Stimulated activated CD8-positive, alpha-beta memory T cell treated with anti-CD3 and anti-CD28 coated beads, Interleukin-4, amount 100 ng/mL, for 1 hour (primary cell): Measurements from ENCODE around the gene ZNF439.
"Not testable (repeated sequence)": the region's sequence is repeated elsewhere in the genome, so short reads cannot be mapped to it uniquely, and the experiment has no call there.

ENCODE experiments used
- DNase-seq, 2 donors: peaks; one replicate each; pipeline ENCODE4 v3.0.0-alpha.2; 2020; ENCODE audit warnings: low read depth in 2 of 2, low spot score in 1 of 2

The ZNF439 gene

DNA sequence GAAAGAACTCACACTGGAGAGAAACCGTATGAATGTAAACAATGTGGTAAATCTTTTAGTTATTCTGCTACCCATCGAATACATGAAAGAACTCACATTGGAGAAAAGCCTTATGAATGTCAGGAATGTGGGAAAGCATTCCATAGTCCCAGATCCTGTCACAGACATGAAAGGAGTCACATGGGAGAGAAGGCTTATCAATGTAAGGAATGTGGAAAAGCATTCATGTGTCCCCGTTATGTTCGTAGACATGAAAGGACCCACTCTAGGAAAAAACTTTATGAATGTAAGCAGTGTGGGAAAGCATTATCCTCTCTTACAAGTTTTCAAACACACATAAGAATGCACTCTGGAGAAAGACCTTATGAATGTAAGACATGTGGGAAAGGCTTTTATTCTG lies 19.2 kb downstream of the ZNF439 start:
- DNase-seq = not testable (repeated sequence)

DNA sequence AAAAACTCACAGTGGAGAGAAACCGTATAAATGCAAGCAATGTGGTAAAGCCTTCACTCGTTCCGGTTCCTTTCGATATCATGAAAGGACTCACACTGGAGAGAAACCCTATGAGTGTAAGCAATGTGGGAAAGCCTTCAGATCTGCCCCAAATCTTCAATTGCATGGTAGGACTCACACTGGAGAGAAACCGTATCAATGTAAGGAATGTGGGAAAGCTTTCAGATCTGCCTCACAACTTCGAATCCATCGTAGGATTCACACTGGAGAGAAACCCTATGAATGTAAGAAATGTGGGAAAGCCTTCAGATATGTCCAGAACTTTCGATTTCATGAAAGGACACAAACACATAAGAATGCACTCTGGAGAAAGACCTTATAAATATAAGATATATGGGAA lies 19.7 kb downstream of the ZNF439 start:
- no peak for DNase-seq

DNA sequence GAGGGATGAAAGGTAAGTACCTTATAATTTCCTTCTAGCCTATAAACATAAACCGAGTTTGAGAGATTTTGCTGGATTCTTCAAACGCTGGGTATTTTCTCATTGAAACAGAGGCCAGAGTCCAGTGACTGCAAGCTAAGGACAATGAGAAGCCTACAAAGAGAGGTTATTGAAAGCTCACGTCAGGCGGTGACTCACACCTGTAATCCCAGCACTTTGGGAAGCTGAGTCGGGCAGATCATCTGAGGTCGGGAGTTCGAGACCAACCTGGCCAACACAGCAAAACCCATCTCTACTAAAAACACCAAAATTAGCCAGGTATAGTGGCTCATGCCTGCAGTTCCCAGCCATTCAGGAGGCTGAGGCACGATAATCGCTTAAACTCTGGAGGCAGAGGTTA lies 24.1 kb downstream of the ZNF439 start:
- no peak for DNase-seq

DNA sequence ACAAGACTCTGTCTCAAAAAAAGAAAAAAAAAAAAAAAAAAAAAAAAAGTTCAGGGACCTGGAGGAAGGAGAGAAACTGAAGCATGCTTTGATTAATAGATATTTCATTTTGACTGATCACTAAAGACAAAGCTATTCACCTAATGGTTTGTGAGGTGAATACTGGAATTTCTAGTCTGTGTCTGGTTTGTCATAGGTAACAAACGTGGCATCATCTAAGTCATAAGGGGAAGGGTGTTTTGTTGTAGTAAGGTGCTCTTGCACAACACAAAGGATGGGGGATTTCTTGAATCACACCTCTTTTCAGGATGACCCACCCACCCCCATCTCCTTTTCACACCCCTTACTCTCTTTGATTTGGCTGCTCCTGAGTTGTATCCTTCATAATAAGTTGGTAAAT lies 25.2 kb downstream of the ZNF439 start:
- DNase-seq = no peak

- not testable (repeated sequence) for DNase-seq
Observed at GRCh38 chr19:11879687-11880266, 31.3 kb downstream of the ZNF439 start.

DNA sequence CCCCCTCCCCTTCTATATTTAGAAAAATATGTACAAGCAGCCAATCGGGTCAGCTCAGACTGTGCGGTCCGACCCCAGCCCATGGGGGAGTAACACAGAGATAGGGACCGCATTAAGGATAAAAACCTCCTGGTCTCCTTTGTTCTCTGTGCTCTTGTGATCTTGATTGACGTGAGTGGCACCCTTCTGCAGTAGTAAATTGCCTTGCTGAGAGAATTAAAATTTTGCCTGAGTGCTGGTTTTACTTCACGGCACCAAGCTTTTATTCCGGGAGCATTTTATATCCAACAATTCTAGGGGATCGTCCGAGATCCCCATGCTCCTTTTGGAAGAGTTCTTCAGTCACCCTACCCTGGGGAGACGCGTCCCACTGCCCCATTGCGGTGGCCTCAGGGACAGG lies 32.1 kb downstream of the ZNF439 start:
- no peak for DNase-seq

DNA sequence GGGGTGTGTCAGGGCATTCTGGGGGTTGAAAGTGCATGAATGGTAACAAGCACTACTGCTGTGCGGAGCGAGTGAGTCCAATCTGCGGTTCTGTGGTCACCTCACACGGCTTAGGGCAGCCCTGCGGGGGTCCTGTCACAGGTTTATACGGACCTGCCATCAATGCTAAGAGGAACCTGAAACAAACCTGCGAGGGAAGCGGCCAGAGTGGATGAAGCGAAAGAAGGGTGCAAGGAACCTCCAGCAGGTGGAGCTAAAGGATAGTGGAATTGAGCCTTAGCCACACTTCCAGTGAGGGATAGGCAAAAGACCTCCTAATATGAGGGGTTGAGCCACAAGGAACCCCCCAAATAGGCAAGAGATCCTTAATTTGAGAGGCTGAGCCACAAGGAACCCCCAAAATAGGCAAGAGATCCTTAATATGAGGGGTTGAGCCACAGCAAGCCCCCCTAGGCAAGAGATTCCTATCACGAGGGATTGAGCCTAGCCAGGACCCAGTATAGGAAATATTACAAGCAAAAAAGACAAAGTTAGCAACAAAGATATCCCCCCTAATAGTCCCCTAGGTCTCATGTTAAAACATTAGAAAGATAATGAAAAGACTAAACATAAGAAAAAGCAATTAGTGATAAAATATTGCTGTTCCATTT lies 32.8 kb downstream of the ZNF439 start:
- DNase-seq = peak; percentile 24 to 33

DNA sequence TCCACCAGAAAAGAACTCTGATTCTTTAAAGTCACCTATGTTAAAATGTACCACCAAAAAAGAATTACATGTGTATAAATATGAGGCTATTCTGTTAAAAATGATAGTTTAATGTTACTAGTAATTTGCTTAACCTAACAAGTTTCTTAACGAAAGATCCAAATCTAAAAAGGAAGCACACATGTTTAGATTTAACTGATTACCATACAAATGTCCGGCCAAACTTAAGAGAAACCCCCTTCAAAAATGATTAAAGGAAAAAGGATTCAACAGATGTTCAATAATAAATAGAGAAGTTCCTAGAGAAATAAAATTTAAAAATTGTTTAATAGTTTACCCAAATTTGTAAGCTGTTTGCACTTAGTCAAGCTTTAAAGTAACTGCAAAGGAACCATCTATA lies 34.1 kb downstream of the ZNF439 start:
- no peak for DNase-seq

DNA sequence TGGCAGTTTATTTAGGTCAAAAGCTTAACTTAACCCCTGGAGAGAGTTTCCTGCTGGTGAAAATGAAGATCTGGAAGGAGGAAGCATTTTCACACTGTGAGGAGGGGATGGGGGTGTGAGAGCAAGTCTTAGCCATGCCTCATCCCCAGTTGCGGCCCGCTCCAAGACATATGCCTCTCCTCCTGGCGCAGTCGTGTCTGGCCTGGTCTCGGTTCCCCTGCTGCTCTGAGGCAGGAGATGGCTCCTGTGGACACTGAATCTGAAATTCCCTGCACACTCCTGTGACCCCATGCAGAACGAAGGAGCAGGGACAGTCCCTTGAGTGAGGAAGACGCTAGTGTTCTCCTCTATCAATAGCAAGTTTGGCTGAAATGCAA lies 38.7 kb downstream of the ZNF439 start:
- no peak for DNase-seq

DNA sequence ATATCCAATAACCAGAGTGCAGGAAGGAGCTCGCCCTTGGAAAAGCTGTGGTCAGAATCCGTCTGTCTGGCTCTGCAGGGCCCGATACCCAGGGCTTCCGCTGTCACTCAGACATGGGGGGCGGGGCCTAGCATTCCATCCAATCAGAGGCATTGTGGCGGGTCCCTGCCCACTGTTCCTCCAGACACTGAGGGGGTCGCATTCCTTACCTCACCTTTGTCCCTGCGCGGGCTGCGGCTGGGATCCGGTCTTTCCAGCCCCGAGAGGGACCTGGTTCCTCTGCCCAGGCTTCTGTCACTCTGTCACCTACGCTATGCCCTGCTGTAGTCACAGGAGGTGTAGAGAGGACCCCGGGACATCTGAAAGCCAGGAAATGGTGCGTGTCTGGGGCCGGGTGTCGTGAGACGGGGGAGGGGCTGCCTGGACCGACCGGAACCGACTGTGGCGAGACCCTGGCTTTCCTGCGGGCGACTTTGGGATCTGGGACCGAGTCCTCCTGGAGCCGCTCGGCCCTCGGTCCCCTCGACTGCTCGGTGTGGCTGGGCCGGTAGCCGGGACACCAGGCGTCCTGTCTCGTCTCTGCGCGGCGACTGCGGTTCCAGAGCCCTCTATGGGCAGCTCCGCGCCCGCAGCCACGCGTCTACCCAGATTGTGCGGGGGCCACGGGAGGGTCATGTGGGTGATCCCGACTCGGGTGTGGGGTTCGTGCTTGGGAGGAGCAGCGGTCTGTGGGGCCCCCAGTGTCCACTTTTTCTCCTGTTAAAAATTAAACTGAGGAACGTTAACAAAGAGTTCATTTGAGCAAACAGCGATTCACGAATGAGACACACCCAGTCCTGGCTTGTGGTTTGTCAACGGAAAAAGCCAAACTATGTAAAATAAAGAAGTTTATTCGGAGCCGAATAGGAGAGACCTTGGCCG lies 39.3 kb downstream of the ZNF439 start, which contains the start of gene ZNF69:
Gene ZNF69, plus strand, starts transcription at position 172 of the 921 bp plus-strand sequence. Its CDS starts 142 bp downstream, at position 314.
- DNase-seq = peak; percentile 29 to 32

DNA sequence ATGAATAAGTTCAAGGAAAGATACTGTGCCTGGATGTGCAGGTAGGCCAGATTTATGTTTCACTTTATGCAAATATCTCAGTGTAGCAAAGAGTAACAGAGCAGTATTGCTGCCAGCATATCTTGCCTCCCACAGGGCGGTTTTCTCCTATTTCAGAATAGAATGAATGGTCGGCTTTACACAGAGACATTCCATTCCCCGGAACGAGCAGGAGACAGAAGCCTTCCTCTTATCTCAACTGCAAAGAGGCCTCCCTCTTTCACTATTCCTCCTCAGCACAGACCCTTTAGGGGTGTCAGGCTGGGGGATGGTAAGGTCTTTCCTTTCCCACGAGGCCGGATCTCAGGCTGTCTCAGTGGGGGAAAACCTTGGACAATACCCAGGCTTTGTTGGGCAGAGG lies 41.4 kb downstream of the ZNF439 start:
- DNase-seq = not testable (repeated sequence)

GRCh38 chr19:11890634-11891033 lies 42.1 kb downstream of the ZNF439 start:
- no peak for DNase-seq

DNA sequence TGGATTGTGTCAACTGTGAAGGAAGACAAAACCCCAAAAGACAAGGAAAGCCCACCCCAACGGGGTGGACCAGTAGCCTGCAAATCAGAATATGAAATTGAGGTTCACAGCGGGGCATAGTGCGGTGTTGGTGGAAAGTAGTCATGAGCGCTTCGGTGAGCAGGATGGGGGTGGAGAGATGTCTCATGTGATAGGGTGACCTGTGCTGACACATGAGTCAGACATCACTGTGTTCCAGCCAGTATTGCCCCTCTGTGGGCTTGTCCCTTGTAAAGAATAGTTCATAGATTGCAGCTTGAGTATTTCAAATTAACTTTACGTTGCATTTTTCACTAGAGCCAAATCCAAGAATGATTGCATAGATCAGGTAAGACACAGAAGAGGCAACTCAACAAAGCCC lies 46.3 kb downstream of the ZNF439 start:
- DNase-seq = no peak

DNA sequence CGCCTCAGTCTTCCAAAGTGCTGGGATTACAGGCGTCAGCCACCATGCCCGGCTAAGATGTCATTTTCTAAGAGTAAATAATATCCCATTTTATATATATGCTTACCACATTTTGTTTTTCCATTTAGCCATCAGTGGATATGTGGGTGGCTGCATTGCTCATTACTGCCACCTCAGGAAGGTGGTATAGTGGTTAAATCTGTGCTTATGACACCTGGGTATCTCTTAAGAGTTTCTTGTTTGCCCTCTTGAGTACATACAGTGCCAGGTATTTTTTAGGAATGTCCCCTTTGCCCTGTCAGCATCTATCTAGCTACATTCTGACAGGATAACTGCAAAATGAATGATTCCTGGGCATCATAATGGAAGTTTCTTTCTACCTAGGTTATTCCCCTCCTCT lies 53.7 kb downstream of the ZNF439 start:
- no peak for DNase-seq

DNA sequence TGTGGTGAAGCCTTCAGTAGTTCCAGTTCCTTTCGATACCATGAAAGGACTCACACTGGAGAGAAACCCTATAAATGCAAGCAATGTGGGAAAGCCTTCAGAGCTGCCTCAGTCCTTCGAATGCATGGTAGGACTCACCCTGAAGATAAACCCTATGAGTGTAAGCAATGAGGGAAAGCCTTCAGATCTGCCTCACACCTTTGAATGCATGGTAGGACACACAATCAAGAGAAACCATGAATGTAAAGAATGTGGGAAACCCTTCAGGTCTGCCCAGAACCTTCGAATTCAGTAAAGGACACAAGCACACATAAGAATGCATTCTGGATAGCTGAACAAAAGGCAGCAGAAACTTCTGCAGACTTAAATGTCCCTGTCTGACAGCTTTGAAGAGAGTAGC lies 57.4 kb downstream of the ZNF439 start:
- DNase-seq = no peak

DNA sequence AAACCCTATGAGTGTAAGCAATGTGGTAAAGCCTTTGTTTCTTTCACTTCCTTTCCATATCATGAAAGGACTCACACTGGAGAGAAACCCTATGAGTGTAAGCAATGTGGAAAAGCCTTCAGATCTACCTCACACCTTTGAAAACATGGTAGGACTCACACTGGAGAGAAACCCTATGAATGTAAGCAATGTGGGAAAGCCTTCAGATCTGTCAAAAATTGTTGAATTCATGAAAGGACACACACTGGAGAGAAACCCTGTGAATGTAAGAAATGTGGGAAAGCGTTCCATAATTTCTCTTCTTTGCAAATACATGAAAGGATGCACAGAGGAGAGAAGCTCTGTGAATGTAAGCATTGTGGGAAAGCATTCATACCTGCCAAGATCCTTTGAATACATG lies 63.4 kb downstream of the ZNF439 start:
- DNase-seq = not testable (repeated sequence)

- not testable (repeated sequence) for DNase-seq
Observed at GRCh38 chr19:11914417-11915051, 66.0 kb downstream of the ZNF439 start.
